LNCAP (cell line): ENCODE results near the gene PPP2R3A.

ENCODE experiments used
- CTCF ChIP-seq: fragments of 450-650 bp; IDR thresholded peaks from 2 replicates; pipeline ENCODE4 v1.5.1; 2017; ENCODE audit warnings: mild to moderate bottlenecking

The PPP2R3A gene

GRCh38 chr3:136038668-136039067, 73.1 kb downstream of the PPP2R3A start:
- no peak for TF ChIP-seq CTCF

- peak; percentile 72 for TF ChIP-seq CTCF
These were observed 77.2 kb downstream of the PPP2R3A start for GRCh38 chr3:136042608-136043221.

GRCh38 chr3:136044980-136045745, 79.6 kb downstream of the PPP2R3A start:
- TF ChIP-seq CTCF, result no peak

- no peak for TF ChIP-seq CTCF
These were observed 82.5 kb downstream of the PPP2R3A start for GRCh38 chr3:136048068-136048467.

GRCh38 chr3:136050250-136050649, 84.7 kb downstream of the PPP2R3A start:
- TF ChIP-seq CTCF, result no peak

GRCh38 chr3:136055491-136055890, 90.0 kb downstream of the PPP2R3A start:
- no peak for TF ChIP-seq CTCF

- TF ChIP-seq CTCF, result no peak
These were observed 101.7 kb downstream of the PPP2R3A start for GRCh38 chr3:136067211-136067610.
